HuH-7.5 (cell line): ENCODE data around the gene RLBP1.

ENCODE experiments used
- DNase-seq: peaks from one replicate; pipeline ENCODE4 v3.0.0; 2011; ENCODE audit warnings: low spot score

Gene RLBP1

DNA sequence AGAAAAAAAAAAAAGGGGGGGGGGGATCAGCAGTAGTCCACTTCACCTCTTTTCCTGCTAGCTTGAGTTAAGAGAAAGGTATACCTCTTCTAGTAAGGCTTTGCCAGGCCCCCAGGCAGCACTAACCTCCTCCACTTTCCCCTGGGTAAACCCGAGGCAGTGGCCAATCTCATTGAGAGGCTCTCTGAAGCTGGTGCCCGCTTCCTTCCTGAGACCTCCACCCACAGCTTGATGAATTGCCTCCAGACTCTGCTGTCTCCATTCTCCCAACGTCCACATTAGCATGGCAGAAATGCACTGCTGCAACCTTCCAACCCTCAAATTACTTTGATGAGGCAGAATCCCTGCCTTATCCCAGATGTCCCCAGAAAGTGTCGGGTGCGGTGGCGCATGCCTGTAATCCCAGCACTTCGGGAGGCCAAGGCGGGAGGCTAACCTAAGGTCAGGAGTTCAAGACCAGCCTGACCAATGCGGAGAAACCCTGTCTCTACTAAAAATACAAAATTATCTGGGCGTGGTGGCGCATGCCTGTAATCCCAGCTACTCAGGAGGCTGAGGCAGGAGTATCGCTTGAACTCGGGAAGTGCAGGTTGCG lies 15.3 kb downstream of the RLBP1 start:
- DNase-seq: no peak

DNA sequence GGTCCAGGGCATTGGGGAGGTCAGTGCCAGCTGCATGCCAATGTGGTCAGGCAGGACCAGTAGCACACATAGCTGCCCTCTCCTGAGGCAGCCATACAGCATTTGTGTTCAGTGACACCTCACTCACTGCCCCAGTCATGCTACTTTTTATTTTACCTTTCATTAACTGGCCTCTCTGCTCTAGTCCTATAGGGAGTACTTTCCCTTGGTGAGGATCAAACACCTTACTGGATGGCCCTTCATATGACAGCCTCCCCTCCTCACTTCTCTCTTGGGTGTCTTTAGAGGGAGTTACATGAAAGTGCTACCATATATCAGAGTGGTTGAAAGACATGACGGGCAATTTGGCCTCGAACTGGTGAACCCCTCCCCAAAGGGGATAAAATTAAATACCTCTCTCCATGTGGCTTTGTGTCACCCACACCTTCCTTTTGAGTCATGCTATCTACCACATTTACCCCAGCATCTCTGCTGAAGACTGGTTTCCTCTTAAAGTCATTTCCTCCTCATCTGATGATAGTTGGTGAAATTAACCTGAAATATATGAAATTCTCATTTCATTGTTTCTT lies 17.6 kb downstream of the RLBP1 start:
- no peak for DNase-seq

DNA sequence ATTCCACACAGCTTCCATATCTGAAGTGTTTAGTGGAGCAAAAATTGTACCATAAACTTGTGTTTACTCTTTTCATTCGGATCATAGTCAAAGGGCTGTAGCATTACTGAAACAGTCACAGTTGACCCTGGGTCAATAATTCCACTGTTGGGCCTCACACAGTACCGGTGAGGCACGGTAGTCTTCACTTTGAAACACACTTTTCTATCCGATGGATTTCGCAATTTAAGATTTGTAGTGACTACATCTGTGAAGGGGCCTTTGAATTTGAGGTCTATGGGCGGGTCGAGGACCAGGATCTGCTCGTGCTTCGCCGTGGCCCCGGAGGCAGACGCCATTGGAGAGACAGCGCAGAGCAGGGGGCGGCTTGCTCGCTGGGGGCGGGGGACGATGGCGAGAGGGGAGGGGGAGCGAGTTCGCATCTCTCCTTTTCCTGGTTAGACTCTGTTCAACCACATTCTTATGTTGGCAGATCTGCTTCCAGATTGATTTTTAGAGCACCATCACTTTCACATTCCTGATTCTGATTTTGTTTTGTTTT lies 19.8 kb downstream of the RLBP1 start:
- DNase-seq: no peak

DNA sequence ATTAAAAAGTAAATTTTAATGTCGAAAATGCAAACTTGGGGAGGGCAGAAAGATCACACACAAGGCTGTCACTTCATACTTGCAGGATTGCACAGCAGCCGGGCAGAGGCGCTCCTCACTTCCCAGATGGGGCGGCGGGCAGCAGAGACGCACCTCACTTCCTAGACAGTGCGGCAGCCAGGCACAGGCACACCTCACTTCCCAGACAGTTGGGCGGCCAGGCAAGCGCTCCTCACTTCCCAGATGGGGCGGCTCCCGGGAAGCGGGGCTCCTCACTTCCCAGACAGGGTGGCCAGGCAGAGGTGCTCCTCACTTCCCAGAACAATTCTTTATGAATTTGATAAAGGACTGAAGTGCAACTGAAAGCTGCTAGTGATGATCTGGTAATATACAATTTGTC lies 21.2 kb downstream of the RLBP1 start:
- no peak for DNase-seq

DNA sequence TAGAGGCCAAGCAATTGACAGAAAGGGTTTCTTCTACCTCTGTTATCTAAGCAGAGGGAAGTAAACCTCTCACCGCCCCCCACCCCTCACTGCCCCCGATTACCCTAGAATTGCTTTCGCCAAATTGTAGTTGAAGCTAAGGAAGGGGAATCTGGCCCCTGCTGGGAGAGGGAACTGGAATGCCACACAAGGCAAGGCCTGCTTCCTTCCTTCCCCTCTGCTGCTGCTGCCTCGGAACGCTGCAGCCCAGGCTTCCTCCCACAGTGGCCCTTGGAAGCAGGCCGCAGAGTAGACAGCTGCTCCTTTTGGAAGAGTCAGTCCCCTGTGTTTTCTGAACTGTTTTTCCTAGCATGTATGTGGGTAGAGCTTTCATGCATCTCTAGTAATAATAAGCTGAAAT lies 21.6 kb downstream of the RLBP1 start:
- DNase-seq: no peak

DNA sequence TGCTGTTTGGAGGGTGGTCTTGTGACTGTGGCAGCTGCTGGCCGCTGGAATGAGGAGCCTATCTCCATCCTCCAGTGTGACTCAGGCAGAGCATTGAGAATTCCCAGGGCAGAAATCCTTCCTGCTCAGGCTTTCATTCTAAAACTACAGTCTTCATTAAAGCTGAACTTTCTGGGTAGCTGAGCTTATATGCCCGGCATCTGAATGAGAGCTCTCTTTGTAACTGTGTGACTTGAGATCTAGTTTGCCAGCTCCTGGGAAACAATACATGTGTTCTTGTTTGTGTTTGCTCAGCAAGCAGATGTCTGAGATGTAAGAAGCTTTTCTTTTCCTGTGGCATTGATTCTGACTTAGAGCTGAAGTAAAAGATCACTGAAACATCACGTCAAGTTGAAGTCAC lies 22.4 kb downstream of the RLBP1 start:
- DNase-seq: no peak

DNA sequence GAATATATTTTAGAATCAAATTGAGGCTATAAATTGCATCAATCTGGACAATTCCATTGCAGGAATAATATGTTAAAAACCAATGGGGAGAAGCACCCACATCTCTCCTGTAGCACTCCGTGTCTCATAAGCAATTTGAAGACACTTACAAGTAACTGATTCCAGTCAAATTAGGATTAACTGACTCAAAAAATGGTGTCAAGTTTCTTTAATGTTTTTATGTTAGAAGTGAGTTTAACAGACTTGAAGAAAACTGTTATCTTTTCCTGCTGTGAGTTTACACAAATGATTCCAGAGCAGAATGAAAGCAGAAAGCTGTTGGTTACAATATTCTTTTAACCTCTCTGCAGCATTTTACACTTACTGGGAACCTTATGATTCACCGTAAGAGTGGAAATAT lies 23.2 kb downstream of the RLBP1 start:
- DNase-seq: no peak

DNA sequence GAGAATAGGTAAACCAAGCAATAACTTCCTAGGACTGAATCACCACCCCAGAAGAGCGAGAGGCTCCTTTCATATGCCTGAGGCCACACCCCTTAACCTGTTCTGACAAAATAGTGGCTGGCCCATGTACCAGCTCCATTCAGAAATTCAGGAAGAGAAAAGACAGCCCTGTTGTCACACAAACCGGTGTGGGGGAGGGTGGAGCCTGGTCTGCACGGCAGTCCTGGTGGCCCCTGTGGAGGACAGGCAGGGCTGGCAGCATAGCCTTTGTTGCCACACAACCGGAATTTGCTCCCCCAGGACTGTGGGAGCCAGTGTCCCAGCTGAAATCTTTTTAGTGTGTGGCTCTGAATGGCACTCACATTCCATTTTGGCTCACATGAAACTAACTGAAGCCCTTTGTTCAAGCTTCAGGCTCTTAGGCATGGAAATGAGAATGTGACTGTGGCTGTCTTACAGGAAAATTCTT lies 23.8 kb downstream of the RLBP1 start:
- DNase-seq: no peak

DNA sequence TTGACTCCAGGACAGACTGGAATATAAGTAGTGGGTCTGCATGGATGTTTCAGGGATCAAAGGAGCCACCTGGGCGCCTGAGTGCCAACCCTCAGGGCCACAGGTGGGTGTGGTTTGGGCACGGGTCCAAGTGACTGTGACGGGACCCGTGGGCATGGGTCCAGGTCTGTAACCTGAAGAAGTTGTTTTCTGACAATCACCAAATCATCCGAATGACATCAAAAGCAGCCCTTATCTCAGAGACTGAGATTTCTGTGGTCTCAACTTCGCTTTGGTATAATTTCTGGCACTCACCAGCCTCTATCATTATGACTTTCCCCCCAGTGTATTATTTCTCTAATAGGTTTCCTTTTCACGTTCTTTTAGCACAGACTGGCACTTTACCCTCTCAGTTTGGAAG lies 24.4 kb downstream of the RLBP1 start:
- DNase-seq: no peak

DNA sequence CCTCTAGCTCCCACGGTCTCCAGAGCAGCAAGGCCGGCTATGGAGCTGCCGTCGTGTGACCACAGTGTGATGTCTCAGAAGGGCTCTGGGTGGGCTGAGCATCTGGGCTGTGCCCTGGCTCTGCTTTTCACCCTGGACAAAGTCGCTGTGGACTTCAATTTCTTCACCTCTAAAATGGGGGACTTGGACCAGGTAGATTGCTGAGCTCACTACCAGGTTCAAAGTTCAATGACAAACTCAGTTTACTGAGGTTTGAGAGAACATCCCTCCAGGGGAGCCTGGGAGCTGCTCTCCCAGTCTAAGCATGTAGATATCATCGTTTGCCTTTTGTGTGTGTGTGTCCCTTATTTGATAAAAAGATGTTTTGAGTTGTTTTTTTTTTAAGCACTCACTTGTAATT lies 25.1 kb downstream of the RLBP1 start:
- DNase-seq: no peak

DNA sequence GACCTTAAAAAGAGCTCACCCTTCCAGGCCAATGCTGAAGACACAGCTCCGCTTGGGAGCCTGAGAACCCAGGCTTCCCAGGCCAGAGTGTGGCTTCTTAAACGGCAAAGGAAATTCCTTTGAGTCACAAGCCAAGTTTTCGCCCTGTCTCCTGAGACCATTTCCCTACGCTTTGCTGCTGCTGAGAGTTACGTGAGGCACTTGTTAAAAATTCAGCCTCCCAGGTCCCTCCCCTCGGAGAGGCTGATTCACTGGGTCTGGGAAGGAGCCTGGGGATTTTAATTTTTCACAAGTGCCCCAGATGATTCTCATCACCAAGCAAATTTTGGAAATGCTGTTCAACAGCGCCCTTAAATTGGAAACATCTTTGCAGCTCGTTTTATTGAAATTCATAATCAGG lies 25.5 kb downstream of the RLBP1 start:
- DNase-seq: no peak

DNA sequence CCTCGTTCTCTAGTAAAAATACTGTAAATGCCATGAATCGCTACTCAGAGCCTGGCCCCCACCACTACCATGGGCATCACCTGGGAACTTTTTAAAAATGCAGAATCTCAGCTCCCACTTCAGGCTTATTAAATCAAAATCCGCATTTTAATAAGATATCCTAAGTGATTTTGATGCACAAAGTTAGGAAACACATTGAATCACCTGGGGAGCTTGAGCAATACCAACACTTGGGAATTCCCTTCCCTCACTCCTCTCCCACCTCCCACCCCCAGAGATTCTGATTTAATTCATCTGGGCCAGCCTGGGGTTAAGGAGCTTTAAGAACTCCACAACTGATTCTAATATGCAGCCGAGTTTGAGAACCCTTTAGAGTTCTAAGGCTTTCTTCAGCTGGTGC lies 26.8 kb downstream of the RLBP1 start:
- no peak for DNase-seq

DNA sequence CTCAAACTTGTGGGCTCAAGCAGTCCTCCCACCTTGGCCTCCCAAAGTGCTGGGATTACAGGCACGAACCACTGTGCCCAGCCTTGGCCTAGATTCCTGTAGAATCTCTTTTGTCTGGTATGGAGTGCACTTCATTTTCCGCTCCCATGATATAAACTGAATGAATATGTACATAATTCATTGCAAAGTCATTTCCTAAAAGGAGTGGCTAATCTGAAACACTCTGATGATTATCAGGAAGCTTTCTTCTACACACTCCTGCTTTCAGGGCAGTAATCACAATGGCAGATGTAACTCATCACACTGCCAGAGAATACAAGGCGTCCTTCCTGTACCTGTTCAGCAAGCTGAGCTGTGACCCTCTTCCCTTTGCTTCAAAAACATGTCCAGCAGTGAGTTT lies 28.6 kb downstream of the RLBP1 start:
- DNase-seq: no peak

DNA sequence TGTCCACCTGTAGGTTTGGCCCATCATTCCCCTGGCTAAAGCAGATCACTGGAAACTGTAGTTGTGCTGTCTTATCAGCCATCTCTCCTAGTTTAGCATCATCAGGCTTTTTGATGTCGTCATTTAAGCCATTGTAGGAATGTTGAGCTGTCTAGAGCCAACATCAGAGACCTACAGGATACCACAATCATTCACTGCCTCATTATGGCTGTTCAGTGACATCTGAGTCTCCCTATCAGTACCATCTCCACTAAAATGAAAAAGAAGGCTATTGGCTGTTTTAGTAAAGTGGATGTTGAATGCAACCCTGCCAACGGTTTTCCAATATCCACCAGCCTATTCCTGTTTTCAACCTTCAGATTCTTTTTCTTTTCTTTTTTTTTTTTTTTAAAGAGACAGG lies 29.2 kb downstream of the RLBP1 start:
- no peak for DNase-seq

DNA sequence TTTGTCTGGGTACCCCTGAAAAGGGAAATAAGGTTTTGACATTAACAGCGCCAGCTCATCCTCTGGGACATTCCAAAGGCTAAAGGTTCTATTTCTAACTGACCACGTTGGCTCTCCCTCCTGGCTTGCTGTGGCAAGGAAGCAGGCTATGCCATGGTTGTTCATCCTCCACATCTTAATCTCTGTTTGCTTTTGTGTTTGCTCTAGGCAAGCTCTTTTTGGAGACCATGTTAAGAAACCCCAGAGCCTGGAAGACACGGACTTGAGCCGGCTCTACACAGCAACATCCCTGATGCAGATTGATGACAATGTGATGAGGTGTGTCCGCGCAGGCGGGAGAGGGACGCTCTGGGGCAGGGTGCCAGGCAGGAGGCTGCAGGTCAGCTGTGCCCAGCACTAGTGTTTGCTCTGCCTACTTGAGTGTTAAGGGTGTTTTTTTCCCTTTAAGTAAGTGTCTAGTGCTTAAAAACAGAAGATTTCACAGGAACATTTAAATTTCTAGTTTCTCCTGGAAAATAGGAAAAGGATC lies 33.3 kb downstream of the RLBP1 start:
- DNase-seq: no peak

DNA sequence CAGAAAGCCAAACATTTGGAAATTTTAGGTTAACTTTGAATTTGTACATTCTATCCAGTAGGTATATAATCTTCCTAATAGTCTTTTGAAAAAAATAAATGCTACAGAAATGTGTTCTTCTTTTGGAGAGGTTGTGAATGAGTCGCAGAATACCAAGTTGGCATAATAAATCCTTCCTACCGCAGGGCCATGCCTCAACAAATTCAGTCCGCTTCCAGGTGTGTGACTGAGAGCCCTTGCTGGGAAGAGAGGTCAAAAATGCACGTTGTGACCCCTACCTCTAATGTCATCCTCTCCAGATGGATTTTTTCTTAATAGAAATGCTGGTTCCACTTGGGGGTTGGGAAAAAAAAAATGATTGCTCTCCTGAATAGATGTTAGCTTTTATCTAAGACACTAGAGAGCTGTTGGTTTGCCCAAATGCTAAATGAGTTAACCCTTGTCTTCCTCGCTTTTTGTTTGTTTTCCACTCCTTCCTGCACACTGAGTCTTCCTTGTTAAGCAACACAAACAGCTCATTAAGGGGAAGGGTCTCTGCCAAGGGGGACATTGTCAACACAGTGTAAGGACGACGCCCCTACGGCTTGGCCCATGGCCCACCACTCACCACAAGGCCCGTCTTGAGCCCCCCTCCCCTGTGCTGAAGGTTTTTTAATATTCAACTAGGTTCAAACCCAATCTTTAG lies 33.9 kb downstream of the RLBP1 start:
- no peak for DNase-seq

DNA sequence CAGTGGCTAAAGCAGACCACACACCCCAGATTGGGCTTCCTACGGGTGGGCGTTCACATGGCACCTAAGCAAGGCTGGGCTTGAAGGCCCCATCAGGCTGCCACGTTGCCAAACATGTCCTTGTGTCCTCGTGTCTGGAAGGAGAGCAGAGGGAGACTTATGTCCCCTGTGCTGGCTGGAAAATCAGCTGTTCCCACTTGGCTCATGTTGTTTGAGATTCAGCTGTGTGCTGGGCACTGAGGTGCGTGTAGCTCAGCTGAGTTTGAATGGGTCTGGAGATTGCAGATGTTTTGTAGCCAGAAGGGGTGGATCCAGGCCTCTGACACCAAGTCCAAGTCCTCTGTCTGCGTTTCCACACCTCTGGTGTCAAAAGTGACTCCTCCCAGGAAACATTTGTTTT lies 34.6 kb downstream of the RLBP1 start:
- DNase-seq: no peak

DNA sequence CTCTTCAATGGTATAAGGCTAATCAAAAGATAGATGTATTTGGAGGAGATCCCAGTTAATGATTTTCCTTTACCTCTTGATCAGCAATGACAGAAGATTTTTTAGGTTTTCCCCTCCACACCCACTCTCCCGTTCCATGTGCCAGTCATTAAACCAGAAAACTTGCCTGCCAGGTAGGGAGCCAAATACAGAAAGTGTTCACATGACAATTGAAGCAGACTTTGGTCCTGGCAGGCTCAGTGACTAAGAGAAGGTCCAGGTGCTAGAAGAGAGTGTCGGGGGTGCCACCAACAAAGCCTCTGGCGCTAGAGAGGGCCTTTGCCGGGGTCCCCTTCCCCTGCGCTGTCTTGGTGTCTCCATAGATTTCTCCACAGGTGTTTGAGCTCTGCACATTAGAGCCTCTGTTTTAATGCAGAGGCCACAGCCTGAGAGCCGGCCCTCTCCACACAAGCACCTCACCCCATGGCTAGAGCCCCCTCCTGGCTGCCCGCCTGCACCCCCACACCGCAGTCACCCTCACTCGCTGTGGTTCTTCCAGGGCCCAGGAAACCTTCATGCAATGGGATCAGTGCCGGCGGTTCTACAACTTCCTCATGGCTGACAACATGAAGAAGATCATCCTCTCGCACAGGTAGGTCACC lies 36.4 kb downstream of the RLBP1 start:
- no peak for DNase-seq

DNA sequence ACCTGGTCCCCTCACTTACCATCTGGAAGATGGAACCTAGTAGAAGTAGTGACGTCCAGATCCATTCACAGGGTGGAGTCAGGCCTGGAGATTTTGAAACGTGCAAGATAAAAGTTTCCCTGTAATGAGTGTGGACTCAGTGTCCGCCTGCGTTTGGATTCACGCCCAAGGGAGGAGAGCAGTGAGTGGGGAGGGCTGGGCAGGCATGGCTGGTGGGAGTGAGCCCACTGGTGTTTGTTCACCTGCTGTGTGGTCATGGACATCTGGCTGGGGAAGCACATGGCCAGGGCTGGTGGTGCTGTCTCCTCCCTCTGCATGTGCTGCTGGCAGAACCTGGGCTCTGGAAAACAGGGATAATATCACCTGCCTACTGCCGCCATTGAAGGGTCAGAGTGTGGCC lies 37.0 kb downstream of the RLBP1 start:
- DNase-seq: no peak

DNA sequence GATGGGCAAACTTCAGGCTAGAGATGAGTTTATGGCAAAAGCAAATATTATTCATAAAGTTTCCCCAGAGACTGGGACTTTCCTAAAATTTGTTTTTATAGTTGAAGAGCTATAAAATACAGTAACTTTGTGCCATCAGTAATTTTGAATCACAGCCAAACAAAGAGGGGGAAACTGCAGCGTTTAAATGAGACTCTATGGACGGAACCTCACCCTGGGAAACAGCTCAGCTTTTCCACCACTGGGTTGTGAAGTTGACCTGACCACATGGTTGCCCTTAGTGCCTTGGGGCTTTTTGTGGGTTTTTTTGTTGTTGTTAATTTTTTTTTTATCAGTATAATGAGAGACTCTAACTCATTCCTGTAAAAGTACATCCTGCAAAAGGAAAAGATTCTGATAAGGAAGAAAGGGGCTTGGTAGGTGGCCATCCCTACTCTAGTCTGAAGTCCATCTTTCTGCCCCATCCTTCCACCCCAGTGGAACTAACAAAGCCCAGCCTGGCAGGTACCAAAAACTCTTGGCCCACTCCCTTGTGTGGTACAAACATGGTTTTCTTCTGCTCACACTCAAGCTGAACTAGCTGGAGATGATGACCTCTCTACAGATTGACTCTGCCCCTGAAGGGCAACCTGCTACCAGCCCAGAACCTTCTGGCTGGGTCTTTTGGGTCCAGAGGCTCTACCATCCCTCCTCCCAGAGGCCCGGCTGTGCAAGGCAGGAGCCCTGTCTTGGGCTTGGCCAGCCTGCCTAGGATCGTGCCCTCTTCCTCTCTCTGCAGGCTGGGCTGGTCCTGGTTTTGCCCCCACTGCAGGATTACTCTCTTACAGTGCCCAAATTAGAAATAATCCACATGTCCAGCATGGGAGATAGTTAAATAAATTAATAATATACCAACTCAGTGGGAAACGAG lies 41.2 kb downstream of the RLBP1 start:
- DNase-seq: no peak

DNA sequence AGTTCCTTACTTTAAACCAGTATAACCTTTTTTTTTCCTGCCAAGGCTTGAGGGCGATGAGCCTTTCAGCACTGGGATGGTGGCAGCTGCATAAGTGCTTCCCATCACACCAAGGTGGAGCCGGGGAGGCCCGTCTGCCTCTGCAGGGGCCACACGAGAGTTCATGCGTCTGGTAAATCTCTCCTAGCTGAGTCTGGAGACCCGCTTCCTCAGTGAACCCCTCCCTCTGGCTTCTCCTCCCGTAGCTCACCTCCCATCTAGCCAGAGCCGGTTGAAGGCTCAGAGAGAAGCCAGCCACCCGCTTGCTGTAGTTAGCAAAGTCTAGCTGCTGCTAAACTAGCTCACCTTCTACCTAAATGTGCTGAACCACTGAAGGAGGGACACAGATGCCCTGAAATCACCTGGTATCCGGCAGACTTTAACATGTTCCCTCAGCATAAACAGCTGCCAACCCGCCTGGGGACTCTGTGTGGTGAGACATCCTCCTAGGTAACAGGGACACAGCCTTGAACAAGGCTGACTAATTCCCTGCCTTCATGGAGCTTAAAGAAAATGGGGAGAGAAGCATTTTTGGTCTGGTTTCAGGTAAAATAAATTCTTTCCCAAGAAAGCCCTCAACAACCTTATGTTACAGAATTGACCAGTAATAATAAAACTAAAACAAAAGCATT lies 42.9 kb downstream of the RLBP1 start:
- DNase-seq: no peak
